ENCODE data around the gene UQCRC2. TPM values are rescaled to one million over a fixed set of nuclear protein-coding genes. Genes with fewer than 3 reads are reported as not detected.

The UQCRC2 gene
- polyA plus RNA-seq, 1 of the 3 experiments (the other 2 are of a cell fraction): 155 TPM

- TF ChIP-seq RXRA (IDR thresholded peaks at IDR 0.05; ENCODE audit: borderline replicate concordance, low read depth): no peak
Measured at GRCh38 chr16:21964353-21964752, 11.2 kb downstream of the UQCRC2 start (continued).

DNA sequence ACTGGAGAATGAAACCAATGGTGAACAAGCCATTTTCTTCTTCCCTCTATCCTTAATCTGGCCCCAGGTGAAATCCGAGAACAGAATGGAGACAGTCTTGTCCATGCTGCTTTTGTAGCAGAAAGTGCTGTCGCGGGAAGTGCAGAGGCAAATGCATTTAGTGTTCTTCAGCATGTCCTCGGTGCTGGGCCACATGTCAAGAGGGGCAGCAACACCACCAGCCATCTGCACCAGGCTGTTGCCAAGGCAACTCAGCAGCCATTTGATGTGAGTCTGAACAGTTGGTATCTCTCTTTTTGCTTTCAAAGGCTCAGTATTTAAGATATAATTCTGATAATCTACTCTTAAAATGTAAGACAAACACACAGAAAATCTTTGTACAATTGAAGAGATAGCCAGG is 18.7 kb downstream of the UQCRC2 start:
- Histone ChIP-seq H3K79me2 (ENCODE audit: insufficient read depth) (no peaks in the 10 kb centered on the region), H3K9me3 (no peaks in the 10 kb centered on the region), H3K27ac (ENCODE audit: low read depth in 2 of 2, low read length in 1 of 2) (no peak overlapping the region), H3K9ac (no peak overlapping the region), H4K20me1 (ENCODE audit: insufficient read depth) (no peaks in the 10 kb centered on the region), H3K27me3 (ENCODE audit: insufficient read depth) (no peaks in the 10 kb centered on the region), H2AFZ (ENCODE audit: low read depth) (no peak overlapping the region), H3K9me2 (no peaks in the 10 kb centered on the region), H3F3A (replicated peaks; ENCODE audit: insufficient read depth) (no peaks in the 10 kb centered on the region), H3K36me3 (replicated peaks in 1 of 2; ENCODE audit: control insufficient read depth in 1 of 2, insufficient read depth in 2 of 2, low read length in 1 of 2) (peaks cover 78 to 84% of the 10 kb centered on the region in 2 experiments), H3K4me3 (ENCODE audit: low read depth in 2 of 2, low read length in 1 of 2) (no peak overlapping the region), H3K4me1 (ENCODE audit: control insufficient read depth in 1 of 2, insufficient read depth in 2 of 2, low read depth in 1 of 2, low read length in 1 of 2) (no peaks in the 10 kb centered on the region), H3K4me2 (no peak overlapping the region)
- WGBS (ENCODE audit: low lambda C conversion rate): 97% methylated on average over 4 of the region's 4 CpGs
- POLR2A ChIA-PET: no interaction called here
- CTCF ChIA-PET: no interaction called here
- no peak for DNase-seq
- TF ChIP-seq RCOR1 (IDR thresholded peaks at IDR 0.05; ENCODE audit: low read length) (no peak), MXI1 (IDR thresholded peaks at IDR 0.05; ENCODE audit: low read depth, low read length) (no peak), YY1 (IDR thresholded peaks at IDR 0.05; ENCODE audit: low read depth) (no peak), REST (IDR thresholded peaks at IDR 0.05; ENCODE audit: low read depth, low read length) (no peak), EZH2phosphoT487 (IDR thresholded peaks at IDR 0.05; ENCODE audit: borderline replicate concordance, low read depth) (no peak), NFIC (IDR thresholded peaks at IDR 0.05; ENCODE audit: borderline replicate concordance) (no peak), RAD21 (IDR thresholded peaks at IDR 0.05; ENCODE audit: low read length) (no peak), EP300 (IDR thresholded peaks at IDR 0.05; ENCODE audit: borderline replicate concordance in 1 of 2, low read depth in 1 of 2, low read length in 1 of 2) (no peak), JUND (IDR thresholded peaks at IDR 0.05) (no peak), RXRA (IDR thresholded peaks at IDR 0.05; ENCODE audit: borderline replicate concordance, low read depth) (no peak), FOSL2 (IDR thresholded peaks at IDR 0.05; ENCODE audit: borderline replicate concordance, low read depth) (no peak), USF2 (IDR thresholded peaks at IDR 0.05; ENCODE audit: borderline replicate concordance, low read depth, low read length) (no peak), TEAD4 (IDR thresholded peaks at IDR 0.05; ENCODE audit: borderline replicate concordance, insufficient read depth) (no peak), SIN3A (IDR thresholded peaks at IDR 0.05; ENCODE audit: borderline replicate concordance, low read depth, low read length) (no peak), GATA2 (CRISPR knock-in tag; IDR thresholded peaks at IDR 0.05) (no peak), POLR2AphosphoS5 (IDR thresholded peaks at IDR 0.05; ENCODE audit: low read depth, low read length) (no peak), TAF1 (IDR thresholded peaks at IDR 0.05; ENCODE audit: borderline replicate concordance, low read depth, low read length) (no peak)
- TF ChIP-seq, protein P1, sequence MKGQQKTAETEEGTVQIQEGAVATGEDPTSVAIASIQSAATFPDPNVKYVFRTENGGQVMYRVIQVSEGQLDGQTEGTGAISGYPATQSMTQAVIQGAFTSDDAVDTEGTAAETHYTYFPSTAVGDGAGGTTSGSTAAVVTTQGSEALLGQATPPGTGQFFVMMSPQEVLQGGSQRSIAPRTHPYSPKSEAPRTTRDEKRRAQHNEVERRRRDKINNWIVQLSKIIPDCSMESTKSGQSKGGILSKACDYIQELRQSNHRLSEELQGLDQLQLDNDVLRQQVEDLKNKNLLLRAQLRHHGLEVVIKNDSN (IDR thresholded peaks at IDR 0.05; ENCODE audit: borderline replicate concordance, low read depth): no peak
